HFF-Myc (cell line): ENCODE data around the gene CHPF.

ENCODE experiments used
- DNase-seq: peaks from one replicate; pipeline ENCODE4 v3.0.0-alpha.2; 2011; ENCODE audit warnings: low read depth; ENCODE audit errors: extremely low read depth
- H3K4me3 ChIP-seq: replicated peaks from 2 replicates; pipeline ENCODE4 v1.5.1; 2011; ENCODE audit warnings: low read depth, mild to moderate bottlenecking, control low read depth, low read length
- CTCF ChIP-seq: IDR thresholded peaks from 2 replicates; pipeline ENCODE4 v1.5.1; 2012; ENCODE audit warnings: mild to moderate bottlenecking, low read depth, low read length, control low read depth; ENCODE audit errors: missing control alignments

The CHPF gene

GRCh38 chr2:219524817-219525216, 18.8 kb downstream of the CHPF start:
- no peak for TF ChIP-seq CTCF
- DNase-seq: no peak

GRCh38 chr2:219523031-219523671, 20.5 kb downstream of the CHPF start:
- no peak for DNase-seq
- TF ChIP-seq CTCF: peak; percentile 2
- no peak overlapping the region for H3K4me3 ChIP-seq

More at GRCh38 chr2:219524817-219525216, 18.8 kb downstream of the CHPF start:
- H3K4me3 ChIP-seq: no peak overlapping the region

GRCh38 chr2:219522111-219523030, 21.2 kb downstream of the CHPF start:
- 0 out of 2 replicates have a peak overlapping the region, but pooled peaks have one; percentile 13 for H3K4me3 ChIP-seq
- DNase-seq: peak; percentile 73
- no peak for TF ChIP-seq CTCF

- no peak overlapping the region for H3K4me3 ChIP-seq
- DNase-seq: no peak
- peak; percentile 69 for TF ChIP-seq CTCF
These were observed 22.3 kb downstream of the CHPF start for GRCh38 chr2:219521066-219521880.

GRCh38 chr2:219520079-219520478, 23.5 kb downstream of the CHPF start:
- H3K4me3 ChIP-seq: no peak overlapping the region
- TF ChIP-seq CTCF: no peak
- DNase-seq: no peak

DNA sequence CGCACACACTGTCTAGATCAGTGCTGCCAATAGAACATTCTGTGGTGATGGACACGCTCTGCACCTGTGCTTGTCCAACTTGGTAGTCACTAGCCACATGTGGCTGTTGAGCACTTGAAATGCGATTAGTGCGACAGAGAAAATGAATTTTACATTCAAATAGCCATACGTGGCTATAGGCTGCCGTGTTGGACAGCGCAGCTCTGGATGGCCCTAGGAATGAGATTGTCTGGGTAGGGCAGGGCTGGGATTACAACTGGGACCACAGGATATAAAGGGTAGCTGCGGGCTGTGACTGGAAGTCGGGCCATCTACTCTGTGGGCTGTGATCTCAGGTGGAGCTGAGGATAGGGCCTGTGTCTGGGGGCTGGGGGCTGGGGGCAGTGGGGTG, 24.1 kb downstream of the CHPF start:
- DNase-seq: no peak
- no peak overlapping the region for H3K4me3 ChIP-seq
- TF ChIP-seq CTCF: no peak
